C1 segment of cervical spinal cord (tissue), 14 donors: ENCODE measurements around the gene NDST4.

Experiments
- DNase-seq, 14 donors: peaks; one replicate each; lab custom pipeline; 2025; lab: John Stamatoyannopoulos, UW

The NDST4 gene

GRCh38 chr4:114907568-114907967, 205.9 kb downstream of the NDST4 start:
- no peak for DNase-seq

GRCh38 chr4:114905017-114905416, 208.4 kb downstream of the NDST4 start:
- DNase-seq: no peak

DNA sequence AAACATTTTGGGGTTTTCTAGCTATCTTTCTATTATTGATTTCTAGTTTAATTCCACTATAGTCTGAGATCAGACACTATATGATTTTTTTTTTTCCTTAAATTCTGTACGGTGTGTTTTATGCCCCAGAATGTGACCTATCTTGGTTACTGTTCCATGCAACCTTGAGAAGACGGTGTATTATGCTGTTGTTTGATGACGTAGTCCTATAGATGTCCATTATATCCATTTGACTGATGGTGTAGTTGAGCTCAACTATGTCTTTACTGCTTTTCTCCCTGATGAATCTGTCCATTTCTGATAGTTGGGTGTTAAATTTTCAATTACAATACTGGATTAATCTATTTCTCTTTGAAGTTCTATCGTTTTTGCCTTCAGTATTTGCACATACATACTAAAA, 212.5 kb downstream of the NDST4 start:
- no peak for DNase-seq

- no peak for DNase-seq
These were observed 222.6 kb downstream of the NDST4 start for GRCh38 chr4:114890773-114891172.

DNA sequence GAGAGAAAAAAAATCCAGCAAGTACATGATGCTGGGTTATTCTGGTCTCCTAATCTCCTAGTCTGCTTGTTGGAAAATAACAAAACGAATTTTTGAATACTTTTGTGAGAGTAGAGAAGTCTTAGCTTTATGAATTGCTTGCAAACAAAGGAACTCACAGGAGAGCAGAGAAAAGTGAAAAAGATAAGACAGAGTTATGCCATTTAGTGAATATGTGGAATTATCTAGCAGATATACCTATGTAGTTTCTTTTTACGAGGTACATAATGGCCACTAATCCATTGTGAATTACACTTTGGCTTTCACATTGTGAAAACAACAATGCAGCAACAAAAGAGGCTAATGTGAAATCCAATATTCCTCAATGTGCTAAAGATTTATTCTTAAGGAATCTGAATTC, 226.7 kb downstream of the NDST4 start:
- DNase-seq: no peak

GRCh38 chr4:114883641-114884040, 229.8 kb downstream of the NDST4 start:
- no peak for DNase-seq

DNA sequence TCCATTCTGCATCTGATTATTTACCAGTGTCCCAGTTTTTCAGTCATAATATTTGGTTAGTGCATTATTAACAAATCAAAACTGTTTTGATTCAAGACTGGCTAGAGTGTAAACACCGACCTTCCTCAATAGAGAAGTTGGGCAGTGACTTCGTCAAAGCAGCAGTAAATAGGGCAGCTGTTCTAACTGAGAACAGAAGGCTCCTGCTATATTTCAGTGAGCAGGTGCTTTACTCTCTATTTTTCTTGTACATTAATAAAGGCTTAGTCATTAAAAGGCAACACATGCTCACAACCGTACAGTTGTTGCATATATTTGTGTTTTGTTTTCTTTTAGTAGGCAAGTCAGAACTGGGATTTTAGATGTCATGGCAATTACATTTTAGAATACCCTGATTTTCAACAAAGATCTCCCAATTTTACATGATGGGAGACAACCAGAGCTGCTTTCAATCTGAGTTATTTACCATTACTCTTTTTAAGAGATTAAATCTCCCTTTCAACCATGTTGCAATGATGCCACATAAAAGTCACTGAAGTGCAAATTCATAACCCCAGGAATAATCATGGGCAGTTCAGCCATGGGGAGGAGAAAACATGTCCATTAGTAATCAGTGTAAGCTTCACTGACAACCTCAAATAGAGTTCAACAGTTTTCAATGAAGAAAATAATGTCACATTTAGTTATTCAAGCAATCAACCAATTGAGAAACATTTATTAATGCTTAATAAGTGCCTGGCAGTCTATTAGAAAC, 233.3 kb downstream of the NDST4 start:
- DNase-seq: no peak

- no peak for DNase-seq
These were observed 237.8 kb downstream of the NDST4 start for GRCh38 chr4:114875630-114876029.

GRCh38 chr4:114874321-114874720, 239.1 kb downstream of the NDST4 start:
- no peak for DNase-seq

- DNase-seq: no peak
These were observed 242.4 kb downstream of the NDST4 start for GRCh38 chr4:114870987-114871386.

DNA sequence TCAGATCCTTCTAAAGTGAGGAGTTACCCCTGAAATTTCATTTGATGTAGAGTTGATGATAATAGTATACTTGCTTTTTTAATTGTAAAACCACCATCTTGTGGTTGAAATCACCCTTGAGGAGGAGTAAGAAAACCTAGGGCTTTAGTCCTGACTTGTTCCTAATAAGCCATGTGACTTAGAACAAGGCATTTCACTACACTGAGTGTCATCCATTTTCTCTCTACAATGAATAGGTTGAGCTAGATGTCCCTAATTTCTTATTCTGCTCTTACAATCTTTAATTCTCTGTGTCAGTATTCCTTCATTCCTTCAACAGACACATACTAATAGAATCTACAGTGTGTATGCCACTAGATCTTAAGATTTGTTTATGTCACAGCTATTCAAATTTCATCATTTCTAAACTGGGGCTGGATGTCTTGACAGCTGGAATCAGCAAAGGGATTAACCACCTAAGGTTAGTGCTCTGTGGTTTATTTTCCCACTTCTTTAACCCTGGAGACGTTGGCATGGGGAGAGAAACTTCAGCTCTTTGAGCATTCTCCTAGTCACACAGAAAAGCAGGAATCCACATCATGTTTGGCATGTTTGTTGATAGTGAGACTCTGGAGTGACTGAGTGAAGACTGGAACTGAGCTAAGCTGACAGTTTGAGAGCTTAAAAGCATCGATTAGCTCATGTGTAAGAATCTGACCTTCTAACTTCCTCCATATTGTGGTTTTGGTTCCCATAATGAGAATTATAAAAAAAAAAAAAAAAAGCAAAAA, 246.3 kb downstream of the NDST4 start:
- no peak for DNase-seq

DNA sequence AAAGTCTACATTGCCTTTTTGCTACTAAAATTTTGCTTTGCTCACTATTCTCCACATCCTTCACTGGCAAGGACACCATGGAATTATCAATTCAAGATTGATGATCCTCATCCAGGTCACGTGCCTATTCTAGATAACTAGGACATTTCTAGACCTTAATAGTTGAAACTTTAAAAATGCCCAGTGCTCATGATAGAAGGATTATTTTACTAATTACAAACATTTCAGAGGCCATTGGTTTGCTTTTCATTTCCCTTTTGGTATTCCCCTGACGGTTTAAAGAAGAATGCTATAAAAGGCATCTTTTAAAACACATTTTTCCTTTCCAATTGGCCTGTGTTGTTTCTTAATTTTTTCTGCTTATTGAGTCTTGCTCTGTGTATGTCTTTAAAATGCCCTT, 249.4 kb downstream of the NDST4 start:
- DNase-seq: no peak

DNA sequence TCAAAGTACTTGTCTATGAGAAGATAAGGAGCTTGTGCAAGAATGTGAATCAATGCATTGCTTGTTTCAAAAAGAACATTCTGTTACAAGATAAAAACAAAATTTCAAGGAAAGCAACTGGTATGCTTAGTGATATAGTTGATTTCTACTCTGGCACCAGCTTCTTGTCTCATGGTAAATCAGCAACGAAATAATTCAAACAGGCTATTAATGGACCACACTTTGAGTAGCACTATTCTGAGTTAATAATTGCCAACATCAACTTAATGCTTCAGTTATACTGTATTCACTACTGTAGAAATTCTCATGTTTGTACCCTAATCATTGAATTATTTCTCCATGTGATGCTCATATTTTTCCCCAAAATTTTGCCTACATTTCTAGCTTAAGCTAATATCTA, 252.6 kb downstream of the NDST4 start:
- no peak for DNase-seq

DNA sequence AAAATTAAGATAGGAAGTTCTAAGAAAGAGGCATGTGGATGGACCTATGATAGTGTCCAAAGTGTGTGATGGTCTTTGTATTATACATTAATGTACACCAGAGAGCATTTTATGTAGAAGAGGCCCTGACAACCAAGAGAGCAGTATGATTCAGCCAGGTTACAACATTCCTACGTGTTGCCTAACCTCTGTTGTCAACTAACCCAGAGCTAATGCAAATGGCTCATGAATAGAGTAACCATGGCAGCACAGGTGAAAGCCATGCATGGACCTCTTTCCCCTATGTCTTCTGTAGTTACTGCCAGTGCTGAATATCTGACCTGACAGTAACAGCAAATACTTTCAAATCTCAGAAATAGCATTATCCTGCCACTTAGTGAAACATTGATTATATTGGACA, 255.6 kb downstream of the NDST4 start:
- DNase-seq: no peak

GRCh38 chr4:114839986-114840385, 273.4 kb downstream of the NDST4 start:
- no peak for DNase-seq

- no peak for DNase-seq
These were observed 282.8 kb downstream of the NDST4 start for GRCh38 chr4:114830628-114831027.

GRCh38 chr4:114827651-114828050, 285.8 kb downstream of the NDST4 start:
- no peak for DNase-seq

- no peak for DNase-seq
These were observed 297.7 kb downstream of the NDST4 start for GRCh38 chr4:114815760-114816159.

DNA sequence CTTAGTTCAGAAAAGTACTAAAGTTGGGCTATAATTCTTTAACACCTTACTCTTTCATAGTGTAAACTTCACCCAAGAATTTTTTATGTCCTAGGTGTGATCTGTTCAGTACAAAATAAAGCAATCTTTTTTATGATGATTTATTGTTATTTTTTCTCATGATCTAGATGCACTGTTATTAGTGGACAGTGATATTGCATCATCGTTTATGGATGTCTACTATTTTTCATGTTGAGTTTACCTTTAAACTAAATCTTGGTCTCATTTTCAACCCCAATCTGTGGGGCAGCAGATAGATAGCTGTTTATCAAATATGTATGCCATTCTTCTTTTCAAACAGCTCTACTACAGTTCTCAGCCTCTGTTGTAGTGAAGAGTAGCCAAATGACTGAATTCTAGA, 299.5 kb downstream of the NDST4 start:
- DNase-seq: no peak

DNA sequence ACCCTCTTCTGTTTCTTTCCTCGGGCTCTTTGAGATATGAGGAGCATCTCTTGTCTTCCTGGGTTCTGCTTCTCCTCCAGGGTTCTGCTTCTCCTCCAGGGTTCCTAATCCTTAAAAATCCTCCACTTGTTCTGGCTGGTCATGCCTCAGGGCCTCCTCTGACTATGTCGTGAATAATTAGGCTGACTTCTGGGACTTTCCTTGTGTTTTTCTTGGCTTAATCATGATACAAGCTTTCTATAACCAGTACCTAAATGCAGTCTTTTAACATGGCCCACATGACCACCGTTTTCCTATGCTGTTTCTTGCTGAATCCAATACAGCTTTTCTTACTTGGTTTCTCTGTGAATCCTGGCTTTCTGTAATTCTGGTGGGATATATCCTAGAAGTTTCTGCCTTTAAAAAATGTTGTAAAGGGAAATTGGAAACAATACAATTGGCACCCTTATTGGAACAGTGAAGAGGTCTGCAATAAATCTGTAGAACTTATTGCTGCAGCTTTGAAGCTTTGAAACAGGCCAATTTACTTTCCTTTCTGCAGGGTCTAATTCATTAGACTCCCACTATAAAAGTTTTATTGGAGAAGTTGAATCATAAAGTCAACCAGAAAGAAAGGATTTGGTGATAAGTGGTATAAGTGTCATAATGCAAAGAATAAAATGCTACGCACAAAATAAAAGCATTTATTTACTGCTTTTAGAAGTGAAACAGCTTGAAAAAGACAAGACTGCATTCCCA, 301.7 kb downstream of the NDST4 start:
- no peak for DNase-seq

GRCh38 chr4:114807759-114808404, 305.5 kb downstream of the NDST4 start:
- DNase-seq: peak in 7 of 14 donors; percentile 3 to 16 (median 6)

- peak in 1 of 14 donors; percentile 7 for DNase-seq
These were observed 306.1 kb downstream of the NDST4 start for GRCh38 chr4:114807357-114807756.
